Measurements from ENCODE around the gene CEMP1.

DNA sequence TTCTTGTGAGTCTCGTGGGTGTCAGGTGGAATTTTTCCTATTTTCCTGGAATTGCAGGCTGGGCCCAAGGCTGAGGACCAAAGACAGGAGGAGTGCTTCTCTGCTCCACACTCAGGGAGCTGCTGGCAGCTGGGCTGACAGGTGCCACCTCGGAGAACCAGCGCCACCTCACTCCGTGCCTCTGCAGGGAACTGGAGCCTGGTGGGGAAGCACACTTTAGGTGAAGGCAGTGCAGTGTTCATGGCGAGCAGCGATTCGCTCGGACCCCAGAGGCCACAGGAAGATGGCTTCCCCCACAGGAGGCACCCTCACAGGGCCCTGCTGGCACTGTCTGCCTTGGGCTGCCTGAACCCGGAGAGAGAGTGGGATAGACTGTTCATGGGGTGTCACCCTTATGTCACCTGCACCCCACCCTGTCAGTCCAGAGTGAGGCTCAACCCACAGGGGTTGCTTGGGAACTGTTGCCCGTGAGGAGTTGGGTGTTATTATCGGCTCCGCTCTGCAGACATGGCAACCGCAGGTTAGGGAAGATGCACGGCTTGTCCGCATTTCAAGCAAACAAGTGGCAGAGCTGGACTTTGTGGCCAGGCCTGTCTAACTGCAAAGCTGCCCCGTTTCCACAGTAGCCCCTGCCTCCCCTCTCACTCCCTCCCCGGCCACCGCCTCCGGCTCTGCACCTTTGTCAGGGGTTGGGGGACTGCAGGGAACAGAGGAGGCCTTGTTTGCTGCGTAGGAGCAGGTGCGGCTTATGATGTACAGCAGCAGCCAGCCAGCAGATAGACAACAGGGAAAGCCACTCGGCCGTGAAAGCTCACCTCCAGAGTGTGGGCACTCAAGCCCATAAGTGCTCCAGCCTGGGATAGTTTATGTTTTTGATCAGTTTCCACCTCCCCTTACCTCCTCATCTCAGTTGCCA lies 40.8 kb downstream of the CEMP1 start:
- TF ChIP-seq, protein P1, sequence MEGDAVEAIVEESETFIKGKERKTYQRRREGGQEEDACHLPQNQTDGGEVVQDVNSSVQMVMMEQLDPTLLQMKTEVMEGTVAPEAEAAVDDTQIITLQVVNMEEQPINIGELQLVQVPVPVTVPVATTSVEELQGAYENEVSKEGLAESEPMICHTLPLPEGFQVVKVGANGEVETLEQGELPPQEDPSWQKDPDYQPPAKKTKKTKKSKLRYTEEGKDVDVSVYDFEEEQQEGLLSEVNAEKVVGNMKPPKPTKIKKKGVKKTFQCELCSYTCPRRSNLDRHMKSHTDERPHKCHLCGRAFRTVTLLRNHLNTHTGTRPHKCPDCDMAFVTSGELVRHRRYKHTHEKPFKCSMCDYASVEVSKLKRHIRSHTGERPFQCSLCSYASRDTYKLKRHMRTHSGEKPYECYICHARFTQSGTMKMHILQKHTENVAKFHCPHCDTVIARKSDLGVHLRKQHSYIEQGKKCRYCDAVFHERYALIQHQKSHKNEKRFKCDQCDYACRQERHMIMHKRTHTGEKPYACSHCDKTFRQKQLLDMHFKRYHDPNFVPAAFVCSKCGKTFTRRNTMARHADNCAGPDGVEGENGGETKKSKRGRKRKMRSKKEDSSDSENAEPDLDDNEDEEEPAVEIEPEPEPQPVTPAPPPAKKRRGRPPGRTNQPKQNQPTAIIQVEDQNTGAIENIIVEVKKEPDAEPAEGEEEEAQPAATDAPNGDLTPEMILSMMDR (IDR thresholded peaks at IDR 0.05) = no peak
- TF ChIP-seq POLR2A (IDR thresholded peaks at IDR 0.05) = no peak
- no peak for TF ChIP-seq POLR2AphosphoS5 (IDR thresholded peaks at IDR 0.05)

Data from gastroesophageal sphincter (tissue), 3 donors.